NCI-H146 (cell line): ENCODE measurements around the gene CDH15.

Experiments
- DNase-seq: peaks from one replicate; lab custom pipeline; 2025; lab: John Stamatoyannopoulos, UW

Gene CDH15

DNA sequence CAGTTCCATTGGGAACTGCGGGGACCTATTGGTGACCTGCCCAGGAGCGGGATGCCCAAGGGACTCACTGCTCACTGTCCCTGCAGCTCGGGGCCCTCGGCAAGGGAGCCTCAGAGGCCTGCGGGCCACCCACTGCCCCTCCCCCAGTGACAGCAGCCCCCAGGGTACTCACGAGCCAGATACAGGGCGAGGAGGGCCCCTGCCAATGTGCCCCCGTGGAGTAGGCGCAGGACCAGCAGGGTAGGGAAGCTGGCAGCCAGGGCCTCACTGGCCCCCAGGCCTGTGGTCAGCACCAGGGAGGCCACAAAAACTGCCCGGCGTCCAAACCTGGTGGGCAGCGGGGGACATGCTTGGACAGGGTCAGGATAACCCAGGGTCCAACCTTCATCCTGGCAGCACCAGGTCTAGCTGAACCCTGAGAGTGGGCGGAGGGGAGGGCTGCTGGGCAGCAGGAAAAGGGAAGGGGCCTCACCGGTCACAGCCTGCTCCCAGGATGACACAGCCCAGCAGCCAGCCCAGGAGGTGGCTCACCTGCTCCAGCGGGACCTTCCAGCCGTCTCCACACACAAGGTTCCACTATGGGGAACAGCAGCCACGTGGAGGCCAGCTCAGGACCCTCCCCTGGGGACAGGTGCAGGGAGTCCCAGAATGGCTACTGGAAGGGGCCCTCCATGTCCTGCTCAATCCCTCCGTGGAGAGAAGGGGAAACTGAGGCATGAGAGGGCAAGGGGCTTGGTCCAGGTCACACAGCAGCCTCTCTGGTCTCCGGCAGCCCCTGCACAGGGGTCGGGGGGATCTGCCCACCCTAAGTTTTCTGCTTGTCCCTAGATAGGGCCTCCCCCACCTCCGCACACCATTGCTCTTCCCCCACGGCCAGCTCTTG is 27.9 kb downstream of the CDH15 start:
- DNase-seq, result no peak

DNA sequence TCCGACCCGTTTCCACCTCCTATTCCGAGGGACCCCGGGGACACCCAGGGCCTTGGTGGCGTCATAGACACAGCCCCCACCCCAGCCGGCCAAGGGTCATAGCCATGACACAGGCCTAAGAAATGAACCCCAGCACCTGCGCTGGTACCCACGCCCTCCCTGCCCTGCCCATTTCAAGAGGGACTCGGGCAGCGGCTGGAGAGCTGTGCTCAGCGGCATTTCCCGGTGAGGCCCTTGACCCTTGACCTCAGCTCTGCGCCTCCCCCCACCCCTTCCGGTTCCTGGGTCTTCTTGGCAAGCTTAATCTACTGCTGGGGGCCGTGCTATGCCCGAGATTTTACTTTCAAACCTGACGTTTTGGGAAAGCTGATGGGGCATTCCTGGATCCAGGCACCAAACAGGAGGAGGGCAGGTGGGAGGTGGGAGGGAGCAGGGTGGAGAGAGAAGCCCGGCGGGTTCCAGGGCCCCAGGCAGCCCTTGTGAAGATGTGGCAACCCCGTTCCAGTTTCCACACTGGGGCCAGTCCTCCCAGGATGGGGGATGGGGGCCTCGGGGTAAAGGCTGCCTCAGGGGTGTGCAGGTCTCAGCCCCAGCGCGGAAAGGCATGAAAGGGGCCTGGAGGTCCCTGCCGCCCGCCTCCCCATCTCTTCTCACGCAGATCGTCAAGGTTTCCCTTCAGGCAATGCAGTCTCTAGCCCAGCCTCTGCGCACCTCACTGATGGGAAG is 28.7 kb downstream of the CDH15 start, which contains the start of gene SLC22A31:
Gene SLC22A31 (minus strand): TSS at position 414 of the 726 bp plus-strand sequence. CDS start 36 bp downstream, at position 378.
- no peak for DNase-seq

DNA sequence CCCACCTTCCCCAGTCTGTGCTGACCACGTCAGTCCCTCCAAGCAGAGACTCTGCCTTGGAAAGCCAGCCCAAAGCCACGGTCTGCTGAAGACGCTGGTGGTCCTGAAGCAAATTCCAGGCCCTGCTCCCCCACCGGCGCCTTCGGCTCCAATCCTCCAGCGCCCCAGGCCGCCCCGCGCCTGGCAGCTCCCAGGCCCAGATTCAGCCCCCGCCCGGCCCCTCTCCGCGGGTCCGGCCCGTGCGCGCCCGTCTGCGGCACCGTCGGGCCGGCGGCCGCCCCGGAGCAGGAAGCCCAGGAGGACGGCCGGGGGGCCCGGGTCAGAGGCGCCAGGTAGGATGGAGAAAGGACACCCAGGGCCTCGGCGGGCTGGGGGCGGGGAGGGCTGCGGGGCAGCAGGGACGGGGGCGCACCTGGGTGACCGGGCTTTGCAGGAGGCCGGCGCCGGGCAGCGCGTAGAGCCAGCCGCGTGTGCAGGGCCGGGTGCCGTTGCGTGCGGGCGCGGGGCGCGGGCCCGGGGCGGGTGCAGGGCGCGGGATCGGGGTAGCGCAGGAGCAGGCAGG is 29.4 kb downstream of the CDH15 start:
- DNase-seq, result no peak

DNA sequence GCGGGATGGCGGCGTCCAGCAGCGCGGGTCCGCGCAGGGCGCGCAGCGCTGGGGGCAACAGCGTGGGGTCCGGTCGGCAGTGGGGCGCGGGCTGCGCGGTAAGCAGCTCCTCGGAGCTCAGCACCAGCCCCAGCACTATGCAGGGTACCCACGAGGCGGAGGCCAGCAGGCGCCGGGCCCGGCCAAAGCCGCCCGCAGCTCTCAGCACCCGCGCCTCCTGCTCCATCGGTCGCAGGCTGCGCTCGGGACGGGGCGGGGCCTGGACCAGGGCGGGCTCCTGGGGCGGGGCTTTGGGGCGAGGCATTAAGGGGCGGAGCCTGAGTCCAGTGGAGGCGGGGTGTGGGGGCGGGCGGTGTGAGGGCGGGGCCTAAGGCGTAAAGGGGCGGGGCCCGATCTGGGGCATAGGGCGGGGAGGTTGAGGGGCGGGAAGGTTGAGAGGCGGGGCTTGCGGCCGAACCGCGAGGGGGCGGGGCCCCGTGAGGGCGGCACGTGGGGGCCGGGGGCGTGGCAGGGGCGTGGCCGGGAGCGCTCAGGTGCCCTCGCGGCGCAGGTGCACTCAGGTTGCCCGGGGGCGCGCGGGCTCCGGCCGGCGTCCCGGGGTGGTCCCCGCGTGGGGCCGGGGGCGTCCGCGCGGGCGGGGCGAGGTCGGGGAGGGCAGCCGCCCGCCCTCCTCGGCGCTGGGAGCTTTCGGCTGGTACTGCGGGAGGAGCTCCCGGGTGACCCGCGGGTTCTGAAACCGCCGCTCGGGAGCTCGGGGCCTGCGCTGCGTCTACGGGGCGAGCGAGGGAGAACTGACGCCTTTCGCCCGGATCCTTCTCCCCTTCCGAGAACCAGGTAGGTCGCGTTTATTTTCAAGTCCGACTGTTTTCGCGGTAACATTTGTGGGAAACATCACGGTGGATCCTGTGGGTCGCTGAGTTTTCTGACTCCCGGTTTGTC is 30.2 kb downstream of the CDH15 start:
- peak; percentile 69 for DNase-seq

DNA sequence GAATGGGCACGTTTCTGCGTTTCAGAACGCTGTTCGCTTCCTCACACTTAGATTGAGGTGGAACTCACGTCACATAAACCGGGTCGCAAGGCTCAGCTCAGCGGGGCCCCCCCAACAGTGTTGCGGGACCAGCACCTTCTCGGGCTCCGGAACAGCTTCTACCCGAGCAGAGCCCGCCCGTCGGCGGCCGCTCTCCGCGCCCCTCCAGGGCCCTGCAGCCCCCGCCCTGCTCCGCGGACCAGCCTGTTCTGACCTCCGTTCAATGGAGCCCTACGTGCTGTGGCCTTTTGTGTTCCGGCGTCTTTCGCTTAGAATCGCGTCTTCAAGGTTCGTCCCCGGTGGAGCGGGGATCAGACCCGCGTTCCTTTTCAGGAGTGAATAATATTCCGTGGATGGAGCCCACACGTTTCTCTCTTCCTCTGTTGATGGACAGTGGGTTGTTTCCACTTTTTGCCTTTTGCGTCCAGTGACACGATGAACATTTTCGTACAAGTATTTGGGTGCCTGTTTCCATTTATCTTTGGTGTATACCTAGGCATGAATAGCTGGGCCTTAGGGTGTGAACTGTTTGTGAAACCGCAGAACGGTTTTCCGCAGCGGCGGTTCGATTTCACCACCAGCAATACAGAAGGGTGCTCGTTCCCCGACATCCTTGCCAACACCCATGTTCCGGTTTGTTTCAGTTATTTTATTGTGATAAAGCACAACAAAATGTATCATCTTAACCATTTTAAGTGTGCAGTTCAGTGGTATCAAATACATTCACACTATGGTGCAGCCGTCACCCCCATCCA is 31.1 kb downstream of the CDH15 start:
- no peak for DNase-seq

DNA sequence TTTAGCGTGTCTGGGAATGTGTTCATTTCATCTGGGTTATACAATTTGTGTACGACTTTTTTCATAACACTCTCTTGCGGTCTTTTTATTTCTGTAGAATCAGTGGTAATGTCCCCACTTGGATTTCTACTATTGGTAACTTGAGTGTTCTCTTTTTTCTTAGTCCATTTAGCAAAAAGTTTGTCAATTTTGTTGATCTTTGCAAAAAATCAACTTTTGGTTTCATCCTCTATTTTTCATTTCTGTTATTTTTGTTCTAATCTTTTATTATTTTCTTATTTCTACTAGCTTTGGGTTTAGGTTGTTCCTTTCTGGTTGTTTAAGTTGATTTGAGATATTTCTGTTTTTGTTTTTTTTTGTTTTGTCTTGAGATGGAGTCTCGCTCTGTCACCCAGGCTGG is 36.4 kb downstream of the CDH15 start:
- DNase-seq, result no peak

DNA sequence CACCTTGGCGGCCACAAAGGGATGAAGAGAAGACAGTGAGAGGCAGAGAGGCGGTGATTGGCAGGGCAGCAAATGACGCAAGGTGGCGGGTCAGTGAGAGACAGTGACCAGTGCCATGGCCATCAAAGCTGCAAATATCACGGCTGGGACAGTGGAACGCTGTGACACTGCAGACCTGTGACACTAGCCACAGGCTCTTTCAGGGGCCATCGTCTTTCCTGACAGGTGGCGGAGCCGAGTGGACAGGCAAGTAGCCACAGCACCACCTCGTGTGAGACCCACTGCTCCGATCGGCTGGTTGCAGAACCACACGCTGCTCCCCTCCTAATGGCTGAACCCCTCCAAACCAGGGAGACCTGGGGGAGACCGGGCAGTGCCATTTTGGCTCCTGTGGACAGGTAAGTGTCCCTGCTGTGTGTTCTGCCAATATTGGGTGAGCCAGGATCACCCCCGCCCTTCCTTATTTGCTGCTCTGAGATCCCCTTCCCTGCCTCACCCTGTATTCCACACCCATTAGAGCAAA is 38.0 kb downstream of the CDH15 start:
- no peak for DNase-seq

DNA sequence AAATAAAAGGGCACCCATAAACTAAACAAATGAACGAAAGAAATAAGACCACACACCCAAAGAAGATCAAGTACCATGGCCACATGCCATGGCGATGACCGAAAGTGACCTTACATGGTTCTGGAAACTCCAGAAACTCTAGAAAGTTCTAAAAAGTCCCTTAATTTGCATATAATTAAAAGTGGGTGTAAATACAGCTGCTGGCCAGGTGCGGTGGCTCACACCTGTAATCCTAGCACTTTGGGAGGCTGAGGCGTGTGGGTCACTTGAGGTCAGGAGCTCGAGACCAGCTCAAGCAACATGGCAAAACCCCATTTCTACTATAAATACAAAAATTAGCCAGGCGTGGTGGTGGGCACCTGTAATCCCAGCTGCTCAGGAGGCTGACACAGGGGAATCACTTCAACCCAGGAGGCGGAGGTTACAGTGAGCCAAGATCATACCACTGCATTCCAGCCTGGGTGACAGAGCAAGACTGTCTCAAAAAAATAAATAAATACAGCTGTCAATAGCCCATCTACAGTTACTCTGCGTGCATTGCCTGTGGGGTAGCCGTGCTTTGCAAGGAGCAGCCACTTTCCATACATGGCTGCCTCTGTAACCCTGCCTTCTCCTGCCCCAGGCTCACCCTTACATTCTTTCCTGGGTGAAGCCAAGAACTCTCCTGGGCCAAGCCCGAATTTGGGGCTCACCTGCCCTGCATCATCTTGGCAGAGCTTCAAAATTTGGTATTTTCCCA is 38.8 kb downstream of the CDH15 start:
- no peak for DNase-seq

DNA sequence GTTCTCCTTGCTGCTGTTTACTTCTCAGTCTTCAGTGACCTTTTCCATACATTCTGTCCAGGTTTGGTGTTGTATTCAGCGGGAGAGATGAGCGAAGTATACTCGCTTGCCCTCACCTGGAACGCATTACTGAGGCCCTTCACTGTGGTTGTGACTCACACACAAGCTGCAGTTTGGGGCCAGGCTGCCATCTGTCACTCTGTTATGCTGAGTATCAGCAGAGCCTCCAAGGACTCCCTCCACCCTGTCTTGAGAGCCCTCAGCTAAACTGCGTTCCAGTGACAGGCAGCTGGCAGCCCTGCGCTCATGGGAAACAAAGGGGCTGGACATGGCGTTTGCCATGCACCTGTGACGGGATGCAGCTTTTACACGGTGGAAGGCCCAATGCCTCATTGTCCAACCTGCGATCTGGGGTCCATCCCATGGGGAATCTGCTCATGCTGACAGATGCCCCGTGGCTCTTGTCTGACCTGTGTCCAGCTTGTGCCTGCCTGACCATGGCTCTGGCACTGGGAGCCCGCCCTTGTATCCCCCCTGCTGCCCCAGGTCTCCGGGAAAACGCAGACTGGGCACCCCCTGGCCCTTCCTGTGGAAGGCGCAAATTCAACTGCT is 39.5 kb downstream of the CDH15 start:
- DNase-seq, result no peak

DNA sequence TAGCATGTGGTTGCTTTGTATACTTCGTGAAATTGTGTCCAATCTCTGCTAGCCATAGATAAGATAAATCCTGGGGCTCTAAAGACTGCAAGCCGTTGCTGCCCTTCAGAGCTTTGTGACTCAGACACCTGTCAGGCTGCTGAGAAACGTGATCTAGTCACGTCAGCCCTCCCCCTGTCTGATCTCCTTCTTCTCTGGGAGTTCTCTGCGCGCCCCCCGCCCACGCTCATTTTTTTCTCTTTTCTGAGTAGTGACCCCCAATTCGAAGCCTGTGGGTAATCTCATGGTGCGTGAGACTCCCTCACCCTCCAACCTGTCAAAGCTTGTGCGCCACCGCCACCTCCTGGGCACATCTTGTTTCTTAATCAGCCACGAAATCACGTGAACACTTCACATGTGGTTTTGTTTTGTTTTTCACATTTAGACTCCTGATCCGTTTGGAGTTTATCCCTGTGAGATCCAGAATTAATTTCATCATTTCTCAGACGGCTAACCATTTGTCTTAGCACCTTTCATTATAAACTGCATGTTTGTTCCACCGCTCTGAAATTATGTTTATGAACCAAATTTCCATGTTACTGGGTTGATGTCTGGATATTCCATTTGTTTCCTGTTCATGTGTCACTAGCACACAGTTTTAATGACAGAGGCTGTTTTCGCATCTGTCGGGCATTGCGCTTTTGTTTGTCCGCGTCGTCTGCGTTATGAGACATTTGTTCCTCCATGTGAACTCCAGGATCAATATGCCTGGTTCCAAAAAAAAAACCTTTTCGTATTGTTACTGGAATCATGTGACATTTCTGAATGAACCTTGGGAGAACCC is 45.0 kb downstream of the CDH15 start:
- DNase-seq, result peak; percentile 50

DNA sequence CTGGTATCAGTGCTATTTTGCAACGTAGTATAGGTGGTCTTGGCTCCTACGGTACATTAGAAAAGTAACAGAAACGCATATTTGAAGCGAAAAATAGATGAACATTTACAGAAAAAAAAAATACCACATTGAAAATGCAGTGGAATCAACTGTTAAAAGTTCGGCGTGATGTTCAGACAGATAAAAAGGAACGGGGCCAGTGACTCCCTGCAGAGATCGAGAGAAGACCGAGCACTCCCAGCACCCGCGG is 45.5 kb downstream of the CDH15 start:
- no peak for DNase-seq

DNA sequence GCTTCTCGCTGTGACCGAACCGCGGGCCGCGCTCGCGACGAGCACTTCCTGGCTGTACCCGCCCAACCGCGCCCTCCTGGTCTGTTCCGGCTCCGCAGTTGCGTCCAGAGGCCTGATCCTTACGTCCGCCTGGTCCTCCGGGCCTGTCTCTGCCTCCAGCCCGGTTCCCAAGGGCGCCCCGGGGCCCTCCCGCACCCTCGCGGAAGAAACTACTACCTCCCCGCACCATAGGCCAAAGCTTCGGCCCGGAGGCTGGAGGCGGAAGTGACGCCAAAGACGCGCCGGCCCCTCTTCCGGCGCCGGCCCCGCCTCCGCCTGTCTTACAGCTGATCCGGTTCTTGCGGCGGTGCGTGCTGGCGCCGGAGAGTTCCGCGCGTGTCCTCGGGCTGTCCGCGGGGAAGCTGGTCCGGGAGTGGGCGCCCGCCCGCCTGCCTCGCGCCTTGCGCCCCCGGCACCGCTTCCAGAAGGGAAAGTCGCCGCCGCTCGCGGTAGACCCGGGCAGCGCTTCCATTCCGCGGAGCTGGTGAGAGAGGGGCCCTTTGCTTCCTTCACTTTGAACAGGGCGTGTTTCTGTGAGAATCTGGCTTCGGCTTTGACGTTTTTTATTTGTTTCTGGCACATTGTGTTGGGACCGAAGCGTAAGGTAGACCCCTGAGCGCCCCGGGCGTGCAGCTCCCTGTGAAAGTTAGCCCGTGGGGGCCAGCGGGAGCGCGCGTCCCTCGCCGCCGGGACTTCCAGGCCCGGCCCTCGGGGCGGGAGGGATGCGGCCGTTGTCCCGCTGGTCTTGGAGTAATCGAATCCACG is 46.0 kb downstream of the CDH15 start, which contains the start of gene ZNF778:
Gene ZNF778 (plus strand): TSS at position 316 of the 804 bp plus-strand sequence. CDS start 3,425 bp downstream, outside the sequence.
- peak; percentile 60 for DNase-seq

DNA sequence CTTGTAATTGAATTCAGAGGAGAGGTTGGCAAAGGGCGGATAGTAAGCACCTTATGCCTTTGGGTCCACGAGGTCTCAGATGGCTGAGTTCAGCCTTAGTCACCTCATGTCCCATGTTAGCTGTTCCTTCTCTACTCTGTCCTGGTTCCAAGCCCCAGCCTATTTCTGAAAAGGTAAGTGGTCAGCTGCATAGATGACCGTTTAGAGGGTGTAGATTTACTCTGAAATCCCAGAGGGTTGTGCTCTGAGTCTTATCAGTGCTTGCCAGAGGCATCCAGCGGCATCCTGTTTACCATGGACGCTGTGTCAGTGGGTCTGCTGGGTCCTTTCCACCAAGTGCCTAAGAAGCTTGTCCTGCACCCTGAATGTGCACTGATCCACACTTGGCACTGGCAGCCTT is 47.8 kb downstream of the CDH15 start:
- DNase-seq, result no peak

DNA sequence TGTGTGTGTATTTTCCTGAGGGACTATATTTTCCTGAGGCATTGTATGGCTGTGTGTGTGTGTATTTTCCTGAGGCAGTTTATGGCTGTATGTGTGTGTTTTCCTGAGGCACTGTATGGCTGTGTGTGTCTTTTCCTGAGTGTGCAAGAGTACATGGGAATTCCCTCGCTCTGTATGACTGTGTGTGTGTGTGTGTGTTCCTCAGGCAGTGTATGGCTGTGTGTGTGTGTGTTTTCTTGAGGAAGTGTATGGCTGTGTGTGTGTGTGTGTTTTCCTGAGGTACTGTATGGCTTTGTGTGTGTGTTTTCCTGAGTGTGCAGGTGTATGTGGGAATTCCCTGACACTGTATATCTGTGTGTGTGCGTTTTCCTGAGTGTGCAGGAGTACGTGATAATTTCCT is 50.1 kb downstream of the CDH15 start:
- no peak for DNase-seq

DNA sequence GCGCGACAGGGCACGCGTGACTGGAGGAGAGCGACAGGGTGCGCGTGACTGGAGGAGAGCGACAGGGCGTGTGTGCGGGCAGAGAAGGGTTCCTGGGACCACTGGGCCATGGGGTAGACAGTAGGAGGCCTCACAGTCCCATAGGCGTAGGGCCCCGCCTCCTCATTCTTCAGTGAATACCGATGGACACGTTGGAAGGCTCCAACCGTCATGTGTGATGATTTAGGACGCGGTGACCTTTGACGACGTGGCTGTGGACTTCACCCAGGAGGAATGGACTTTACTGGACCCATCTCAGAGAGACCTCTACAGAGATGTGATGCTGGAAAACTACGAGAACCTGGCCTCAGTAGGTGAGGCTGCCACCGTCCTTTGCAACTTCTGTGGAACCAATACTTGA is 51.4 kb downstream of the CDH15 start:
- DNase-seq, result no peak

DNA sequence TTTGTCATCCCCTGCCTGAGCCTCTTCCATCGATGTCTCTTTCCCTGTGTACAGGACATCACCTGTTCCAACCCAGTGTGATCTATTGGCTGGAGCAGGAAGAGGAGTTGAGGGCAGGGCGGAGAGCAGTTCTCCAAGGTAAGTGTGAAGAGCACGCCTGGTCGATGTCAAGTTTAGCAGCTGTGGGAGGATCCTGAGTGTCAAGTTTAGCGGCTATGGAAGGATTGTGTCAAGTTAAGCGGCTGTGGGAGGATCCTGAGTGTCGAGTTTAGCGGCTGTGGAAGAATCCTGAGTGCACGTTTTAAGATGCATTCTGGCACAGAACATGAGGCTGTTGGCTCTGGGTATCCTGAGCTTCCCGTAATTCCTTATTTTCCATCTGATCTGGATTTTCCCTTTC is 53.1 kb downstream of the CDH15 start:
- no peak for DNase-seq

DNA sequence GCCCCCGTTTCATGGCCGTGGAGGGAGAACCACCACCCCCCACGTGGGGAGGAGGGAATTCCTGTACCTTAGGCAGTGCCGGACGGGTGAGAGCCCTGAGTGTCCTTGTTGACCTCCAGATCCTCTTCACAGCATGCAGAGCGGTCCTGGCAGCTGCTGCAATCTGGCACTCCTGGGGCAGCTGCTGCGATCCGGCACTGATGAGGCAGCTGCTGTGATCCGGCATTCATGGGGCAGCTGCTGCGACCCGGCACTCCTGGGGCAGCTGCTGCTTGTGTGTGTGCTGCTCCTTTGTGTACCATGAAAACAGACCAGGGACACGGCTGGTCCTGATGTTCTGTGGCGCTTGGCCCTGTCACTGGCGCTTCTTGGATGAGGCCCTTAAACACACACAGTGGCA is 58.7 kb downstream of the CDH15 start:
- peak; percentile 49 for DNase-seq

DNA sequence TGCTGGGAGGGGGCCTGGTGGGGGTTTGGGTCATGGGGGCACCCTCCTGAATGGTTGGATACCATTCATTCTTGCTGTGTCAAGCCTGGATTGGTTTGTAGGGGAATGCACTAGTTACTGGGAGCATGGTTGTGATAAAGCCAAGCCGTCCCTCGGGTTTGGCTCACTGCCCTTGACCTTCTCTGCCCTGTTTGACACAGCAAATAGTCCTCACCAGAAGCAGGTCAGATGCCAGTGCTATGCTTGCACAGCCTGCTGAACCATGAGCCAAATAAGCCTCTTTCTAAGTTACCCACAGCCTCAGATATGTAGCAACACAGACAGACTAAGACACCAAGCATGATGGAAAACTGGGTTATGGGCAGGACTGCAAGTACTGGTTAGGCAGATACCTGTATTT is 60.6 kb downstream of the CDH15 start:
- no peak for DNase-seq
